Measurements from ENCODE around the gene PTPRJ. TPM values are rescaled to one million over a fixed set of nuclear protein-coding genes. Genes with fewer than 3 reads are reported as not detected.

PTPRJ gene
- total RNA-seq, 1 donor from 2014 or later, result 18.9 TPM

- H3K27me3 Mint-ChIP-seq, result no peaks in the 10 kb centered on the region
- DNase-seq (ENCODE audit: low spot score, unreplicated experiment), result no peak
- H3K27ac Mint-ChIP-seq, result no peak overlapping the region
- H3K9me3 Mint-ChIP-seq (ENCODE audit: low read depth), result no peaks in the 10 kb centered on the region
- no peaks in the 10 kb centered on the region for H3K36me3 Mint-ChIP-seq (ENCODE audit: insufficient read depth)
- TF ChIP-seq CTCF (IDR thresholded peaks at IDR 0.05; ENCODE audit: unreplicated experiment), result no peak
- H3K4me3 Mint-ChIP-seq (ENCODE audit: low read depth), result no peak overlapping the region
- peaks cover 17% of the 10 kb centered on the region for H3K4me1 Mint-ChIP-seq (ENCODE audit: low read depth)
Observed at GRCh38 chr11:47989779-47990178, 9.4 kb downstream of the PTPRJ start.

GRCh38 chr11:47991266-47991830, 11.0 kb downstream of the PTPRJ start:
- TF ChIP-seq CTCF (IDR thresholded peaks at IDR 0.05; ENCODE audit: unreplicated experiment), result no peak
- H3K27ac Mint-ChIP-seq, result peak overlapping the region; percentile 91
- H3K9me3 Mint-ChIP-seq (ENCODE audit: low read depth), result no peaks in the 10 kb centered on the region
- no peak overlapping the region for H3K4me3 Mint-ChIP-seq (ENCODE audit: low read depth)
- DNase-seq (ENCODE audit: low spot score, unreplicated experiment), result no peak
- no peaks in the 10 kb centered on the region for H3K27me3 Mint-ChIP-seq
- peaks cover 16% of the 10 kb centered on the region for H3K4me1 Mint-ChIP-seq (ENCODE audit: low read depth)
- no peaks in the 10 kb centered on the region for H3K36me3 Mint-ChIP-seq (ENCODE audit: insufficient read depth)

GRCh38 chr11:47991894-47992293, 11.5 kb downstream of the PTPRJ start:
- no peak overlapping the region for H3K4me3 Mint-ChIP-seq (ENCODE audit: low read depth)
- TF ChIP-seq CTCF (IDR thresholded peaks at IDR 0.05; ENCODE audit: unreplicated experiment), result no peak
- H3K27me3 Mint-ChIP-seq, result no peaks in the 10 kb centered on the region
- no peaks in the 10 kb centered on the region for H3K9me3 Mint-ChIP-seq (ENCODE audit: low read depth)
- peaks cover 15% of the 10 kb centered on the region for H3K4me1 Mint-ChIP-seq (ENCODE audit: low read depth)
- no peak overlapping the region for H3K27ac Mint-ChIP-seq
- H3K36me3 Mint-ChIP-seq (ENCODE audit: insufficient read depth), result no peaks in the 10 kb centered on the region
- no peak for DNase-seq (ENCODE audit: low spot score, unreplicated experiment)

GRCh38 chr11:47992959-47993820, 12.8 kb downstream of the PTPRJ start:
- peak overlapping the region; percentile 62 for H3K27ac Mint-ChIP-seq
- H3K36me3 Mint-ChIP-seq (ENCODE audit: insufficient read depth), result no peaks in the 10 kb centered on the region
- H3K4me1 Mint-ChIP-seq (ENCODE audit: low read depth), result peaks cover 13% of the 10 kb centered on the region

More at GRCh38 chr11:47992959-47993820, 12.8 kb downstream of the PTPRJ start:
- DNase-seq (ENCODE audit: low spot score, unreplicated experiment), result no peak
- H3K9me3 Mint-ChIP-seq (ENCODE audit: low read depth), result no peaks in the 10 kb centered on the region
- H3K27me3 Mint-ChIP-seq, result no peaks in the 10 kb centered on the region
- no peak overlapping the region for H3K4me3 Mint-ChIP-seq (ENCODE audit: low read depth)
- no peak for TF ChIP-seq CTCF (IDR thresholded peaks at IDR 0.05; ENCODE audit: unreplicated experiment)
